Measurements from ENCODE around the gene PTGES3L.

GRCh38 chr17:42982266-42982665 is 2.4 kb upstream of the PTGES3L start:
- TF ChIP-seq EZH2 (IDR thresholded peaks at IDR 0.05; ENCODE audit: insufficient read depth, poor library complexity, severe bottlenecking), result no peak
- no peak for TF ChIP-seq EZH2phosphoT487 (IDR thresholded peaks at IDR 0.05; ENCODE audit: insufficient read depth, low read depth)

All from GM23248 (cell line).